GM18505 (cell line): ENCODE measurements around the gene NXPH2.

Source experiments
- ATAC-seq: cut with Tn5 transposase; IDR thresholded peaks from one replicate; pipeline ENCODE4 v1.9.1; 2021; ENCODE audit not compliant: unreplicated experiment
- POLR2A ChIP-seq: IDR thresholded peaks from 4 replicates; pipeline ENCODE4 v1.6.1; 2011; ENCODE audit warnings: borderline replicate concordance; ENCODE audit not compliant: insufficient read depth, insufficient read length; ENCODE audit errors: extremely low read depth

Gene NXPH2

GRCh38 chr2:138712212-138712979 lies 67.8 kb downstream of the NXPH2 start:
- peak; percentile 86 for ATAC-seq
- no peak for TF ChIP-seq POLR2A

GRCh38 chr2:138711812-138712211 lies 68.4 kb downstream of the NXPH2 start:
- peak; percentile 54 for ATAC-seq
- TF ChIP-seq POLR2A = no peak

GRCh38 chr2:138708682-138709241 lies 71.4 kb downstream of the NXPH2 start:
- TF ChIP-seq POLR2A = no peak
- ATAC-seq = no peak

GRCh38 chr2:138707392-138708074 lies 72.7 kb downstream of the NXPH2 start:
- ATAC-seq = no peak
- no peak for TF ChIP-seq POLR2A

- TF ChIP-seq POLR2A = no peak
- no peak for ATAC-seq
Observed at GRCh38 chr2:138703242-138703641, 76.9 kb downstream of the NXPH2 start.

GRCh38 chr2:138700716-138701115 lies 79.5 kb downstream of the NXPH2 start:
- no peak for ATAC-seq
- TF ChIP-seq POLR2A = no peak

GRCh38 chr2:138699421-138699820 lies 80.8 kb downstream of the NXPH2 start:
- TF ChIP-seq POLR2A = no peak
- no peak for ATAC-seq

GRCh38 chr2:138698428-138698827 lies 81.8 kb downstream of the NXPH2 start:
- TF ChIP-seq POLR2A = no peak
- no peak for ATAC-seq

- ATAC-seq = no peak
Observed at GRCh38 chr2:138691667-138692066, 88.5 kb downstream of the NXPH2 start.

GRCh38 chr2:138689705-138690104 lies 90.5 kb downstream of the NXPH2 start:
- ATAC-seq = peak; percentile 56
- TF ChIP-seq POLR2A = no peak

More at GRCh38 chr2:138691667-138692066, 88.5 kb downstream of the NXPH2 start:
- TF ChIP-seq POLR2A = no peak

- ATAC-seq = no peak
- TF ChIP-seq POLR2A = no peak
Observed at GRCh38 chr2:138682163-138682562, 98.0 kb downstream of the NXPH2 start.

GRCh38 chr2:138677221-138677620 lies 103.0 kb downstream of the NXPH2 start:
- TF ChIP-seq POLR2A = no peak
- no peak for ATAC-seq

GRCh38 chr2:138676619-138677021 lies 103.6 kb downstream of the NXPH2 start:
- no peak for ATAC-seq
- TF ChIP-seq POLR2A = no peak

GRCh38 chr2:138671566-138671965 lies 108.6 kb downstream of the NXPH2 start:
- no peak for TF ChIP-seq POLR2A
- no peak for ATAC-seq

- no peak for ATAC-seq
- no peak for TF ChIP-seq POLR2A
Observed at GRCh38 chr2:138670734-138671133, 109.5 kb downstream of the NXPH2 start.

- no peak for TF ChIP-seq POLR2A
- ATAC-seq = no peak
Observed at GRCh38 chr2:138665937-138666336, 114.3 kb downstream of the NXPH2 start.
